HG03280 (cell line): ENCODE measurements around the gene CLDN6.
"Not testable (repeated sequence)": the region's sequence is repeated elsewhere in the genome, so short reads cannot be mapped to it uniquely, and the experiment has no call there.

Experiments used
- ATAC-seq: cut with Tn5 transposase; IDR thresholded peaks from one replicate; pipeline ENCODE4 v1.9.1; 2021; ENCODE audit warnings: mild to moderate bottlenecking, moderate library complexity; ENCODE audit not compliant: unreplicated experiment

The CLDN6 gene, protein sequence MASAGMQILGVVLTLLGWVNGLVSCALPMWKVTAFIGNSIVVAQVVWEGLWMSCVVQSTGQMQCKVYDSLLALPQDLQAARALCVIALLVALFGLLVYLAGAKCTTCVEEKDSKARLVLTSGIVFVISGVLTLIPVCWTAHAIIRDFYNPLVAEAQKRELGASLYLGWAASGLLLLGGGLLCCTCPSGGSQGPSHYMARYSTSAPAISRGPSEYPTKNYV

DNA sequence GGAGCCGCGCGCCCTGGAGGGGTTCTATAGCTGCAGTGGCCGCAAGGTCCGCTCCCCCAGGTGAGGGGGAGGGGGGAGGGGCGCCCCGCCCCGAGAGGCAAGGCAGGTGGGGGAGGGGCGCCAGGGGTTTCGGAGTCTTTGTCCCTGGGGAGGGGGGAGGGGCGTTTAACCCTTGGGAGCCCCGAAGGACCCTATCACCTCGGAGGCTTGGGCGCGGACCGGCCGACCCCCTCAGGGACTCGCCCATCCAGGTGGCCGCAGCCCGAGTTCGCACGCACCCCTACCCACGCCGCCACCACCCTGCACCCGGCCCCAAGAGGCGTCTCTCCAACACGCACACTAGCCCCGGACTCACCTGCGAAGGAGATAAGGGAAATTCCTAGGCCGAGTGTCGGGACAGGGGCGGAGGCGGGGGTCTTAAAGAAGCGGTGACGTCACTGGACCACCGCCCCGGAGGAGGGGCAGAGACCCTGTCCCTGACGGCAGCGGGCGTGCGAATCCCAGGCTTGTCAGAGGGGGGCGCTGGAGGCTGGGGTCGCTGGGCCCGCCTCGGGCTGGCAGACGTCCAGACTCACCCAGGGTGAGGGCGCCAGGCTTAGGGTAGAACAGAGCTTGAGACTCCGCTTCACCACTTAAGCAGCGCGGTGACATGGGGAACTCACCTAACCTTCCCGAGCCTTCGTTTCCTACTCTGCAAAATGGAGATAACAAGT lies at the start of gene CLDN6:
Gene CLDN6, minus strand, starts transcription at position 390 of the 713 bp plus-strand sequence. CDS start 2,162 bp downstream, outside the sequence.
- no peak for ATAC-seq

DNA sequence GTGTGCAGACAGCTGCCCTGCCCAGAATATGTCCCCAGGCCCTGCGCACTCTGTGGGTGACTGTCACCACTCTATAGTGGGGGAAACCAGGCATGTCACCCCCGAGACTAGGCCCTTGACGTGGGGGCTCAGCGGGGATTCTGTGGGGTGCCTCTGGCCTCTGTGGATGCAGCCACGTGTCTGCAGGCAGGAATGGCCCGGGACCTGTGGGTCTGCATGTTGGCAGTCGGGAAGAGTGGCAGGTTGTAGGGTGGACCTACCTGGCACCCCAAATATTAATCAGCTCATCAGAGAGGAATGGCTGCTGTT lies 48.4 kb upstream of the CLDN6 start:
- ATAC-seq: no peak

DNA sequence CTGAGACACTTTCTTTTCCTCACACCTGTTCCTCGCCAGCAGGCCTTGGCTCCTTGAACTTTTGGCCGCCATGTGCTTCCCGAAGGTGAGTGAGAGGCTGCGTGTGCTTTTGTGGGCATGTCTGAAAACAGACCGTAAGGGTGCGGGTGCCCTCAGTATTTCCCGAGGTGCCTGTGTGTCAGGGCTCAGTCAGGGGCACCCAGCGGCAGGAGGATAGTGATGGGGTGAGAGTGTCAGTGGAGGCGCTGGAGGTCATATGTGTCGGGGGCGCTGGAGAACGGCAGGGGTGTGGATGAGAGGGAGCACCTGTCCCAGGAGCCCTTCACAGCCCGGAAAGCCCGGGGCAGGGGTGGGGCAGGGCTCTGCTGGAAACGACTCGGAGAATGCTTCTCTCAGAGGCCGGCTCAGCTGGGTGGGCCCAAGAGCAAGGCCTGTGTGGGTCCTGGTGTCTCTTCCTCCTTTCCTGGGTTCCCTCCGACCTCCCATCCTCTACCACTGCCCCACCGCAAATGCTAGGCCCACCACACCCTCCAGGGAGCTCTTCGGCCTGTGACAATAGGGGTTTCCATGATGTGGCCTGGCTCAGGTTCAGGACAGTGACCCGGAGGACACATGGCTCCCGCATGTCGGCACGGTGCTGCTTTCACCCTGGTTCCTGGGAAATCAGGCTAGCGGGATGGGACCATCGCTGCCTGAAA lies 47.9 kb upstream of the CLDN6 start:
- ATAC-seq: no peak

DNA sequence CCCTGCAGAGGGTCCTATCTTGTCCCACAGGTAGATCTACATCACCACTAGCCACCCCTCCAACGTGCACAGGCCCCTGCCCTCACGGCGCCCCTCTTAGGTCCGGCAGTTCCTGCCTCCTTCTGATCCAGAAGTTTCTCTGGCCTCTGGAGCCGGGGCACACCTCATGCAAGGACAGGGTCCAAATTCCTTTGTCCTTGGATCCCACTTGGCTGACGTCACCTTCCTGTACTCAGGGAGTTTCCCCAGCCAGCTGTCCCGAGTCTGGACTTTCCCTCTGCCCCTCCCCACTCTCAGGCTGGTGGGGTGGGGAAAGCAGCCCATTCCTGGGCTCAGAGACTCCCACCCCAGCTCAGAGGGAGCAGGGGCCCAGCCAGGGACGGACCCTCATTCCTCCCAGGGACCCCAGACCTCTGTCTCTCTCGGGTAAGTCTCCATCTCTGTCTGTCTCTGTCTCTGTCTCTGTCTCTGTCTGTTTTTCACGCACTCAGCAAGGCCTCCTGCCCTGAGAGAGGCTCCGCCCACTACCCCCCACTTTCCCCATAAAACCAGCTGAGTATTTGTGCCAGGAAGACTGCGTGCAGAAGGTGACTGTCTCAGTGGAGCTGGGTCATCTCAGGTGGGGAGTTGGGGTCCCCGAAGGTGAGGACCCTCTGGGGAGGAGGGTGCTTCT lies 47.2 kb upstream of the CLDN6 start, which contains the start of gene IL32:
Gene IL32, plus strand, starts transcription at position 572 of the 673 bp plus-strand sequence. CDS start 172 bp downstream, outside the sequence.
- ATAC-seq: no peak

DNA sequence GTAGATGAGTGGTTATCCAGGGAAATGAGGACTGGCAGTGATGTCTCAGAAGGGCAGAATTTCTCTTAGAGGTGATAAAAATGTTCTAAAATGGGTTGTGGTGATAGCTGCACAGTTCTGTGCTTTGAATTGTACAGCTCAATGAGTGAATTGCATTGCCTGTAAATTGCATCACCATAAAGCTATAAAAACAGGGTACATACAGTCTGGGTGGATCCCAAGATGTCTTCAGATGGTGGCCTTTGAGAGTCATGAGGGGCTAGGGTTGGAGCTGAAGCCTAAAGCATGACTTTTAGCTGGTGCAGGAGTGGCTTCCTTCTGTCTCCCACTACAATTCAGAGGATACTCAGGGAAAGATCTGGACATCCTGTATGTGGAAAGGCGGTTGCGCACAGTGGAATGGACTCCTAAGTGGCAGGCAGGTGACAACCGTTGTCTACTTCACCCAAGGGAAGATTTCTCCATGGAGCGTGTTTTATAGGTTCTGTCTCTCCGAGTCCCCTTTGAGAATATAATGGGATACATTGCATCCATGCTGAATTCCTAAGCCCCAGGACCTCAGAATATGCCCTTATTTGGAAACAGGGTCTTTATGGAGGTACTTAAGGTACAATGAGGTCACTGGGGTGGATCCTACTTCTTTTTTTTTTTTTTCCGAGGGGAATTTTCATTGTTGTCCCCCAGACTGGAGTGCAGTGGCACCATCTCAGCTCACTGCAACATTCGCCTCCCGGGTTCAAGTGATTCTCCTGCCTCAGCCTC lies 45.8 kb upstream of the CLDN6 start:
- no peak for ATAC-seq

DNA sequence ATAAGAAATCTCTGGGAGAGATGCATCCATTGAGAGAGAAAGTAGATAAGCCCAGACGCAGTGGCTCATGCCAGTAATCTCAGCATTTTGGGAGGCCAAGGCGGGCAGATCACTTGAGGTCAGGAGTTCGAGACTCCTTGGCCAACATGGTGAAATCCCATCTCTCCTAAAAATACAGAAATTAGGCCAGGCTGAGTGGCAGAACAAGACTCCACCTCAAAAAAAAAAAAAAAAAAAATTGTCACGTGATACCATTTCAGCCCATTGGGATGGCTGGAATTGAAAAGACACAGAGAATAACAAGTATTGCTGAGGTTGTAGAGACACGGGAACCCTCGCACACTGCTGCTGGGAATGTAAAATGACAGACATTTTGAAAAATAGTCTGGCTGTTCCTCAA lies 44.6 kb upstream of the CLDN6 start:
- no peak for ATAC-seq

DNA sequence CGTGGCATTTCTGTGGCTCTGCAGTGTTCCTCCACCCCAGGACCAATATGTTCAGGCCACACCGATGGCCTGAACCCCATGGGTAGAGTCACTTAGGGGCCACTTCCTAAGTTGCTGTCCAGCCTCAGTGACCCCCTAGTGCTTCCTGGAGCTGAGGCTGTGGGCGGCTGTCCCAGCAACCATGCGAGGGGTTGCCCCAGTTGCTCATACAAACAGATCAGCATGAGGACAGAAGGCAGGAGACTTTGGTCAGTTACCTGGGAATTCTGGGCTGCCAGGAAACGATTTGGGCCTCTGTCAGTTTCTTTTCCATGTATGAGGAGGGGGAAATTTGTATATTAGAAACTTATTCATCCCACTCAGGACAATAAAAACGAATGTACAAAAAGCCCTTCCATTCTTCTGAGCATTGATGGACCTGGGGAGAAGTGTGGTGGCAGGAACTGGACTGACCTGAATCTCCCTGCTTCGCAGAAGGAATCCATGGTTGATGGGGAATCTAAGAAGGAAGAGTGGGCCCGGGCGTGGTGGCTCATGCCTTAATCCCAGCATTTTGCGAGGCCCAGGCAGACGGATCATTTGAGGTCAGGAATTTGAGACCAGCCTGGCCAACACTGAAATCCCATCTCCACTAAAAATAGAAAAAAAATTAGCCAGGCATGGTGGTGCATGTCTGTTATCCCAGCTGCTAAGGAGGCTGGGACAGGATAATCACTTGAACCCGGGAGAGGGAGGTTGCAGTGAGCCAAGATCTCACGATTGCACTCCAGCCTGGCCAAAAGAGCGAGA lies 42.5 kb upstream of the CLDN6 start:
- ATAC-seq: no peak

DNA sequence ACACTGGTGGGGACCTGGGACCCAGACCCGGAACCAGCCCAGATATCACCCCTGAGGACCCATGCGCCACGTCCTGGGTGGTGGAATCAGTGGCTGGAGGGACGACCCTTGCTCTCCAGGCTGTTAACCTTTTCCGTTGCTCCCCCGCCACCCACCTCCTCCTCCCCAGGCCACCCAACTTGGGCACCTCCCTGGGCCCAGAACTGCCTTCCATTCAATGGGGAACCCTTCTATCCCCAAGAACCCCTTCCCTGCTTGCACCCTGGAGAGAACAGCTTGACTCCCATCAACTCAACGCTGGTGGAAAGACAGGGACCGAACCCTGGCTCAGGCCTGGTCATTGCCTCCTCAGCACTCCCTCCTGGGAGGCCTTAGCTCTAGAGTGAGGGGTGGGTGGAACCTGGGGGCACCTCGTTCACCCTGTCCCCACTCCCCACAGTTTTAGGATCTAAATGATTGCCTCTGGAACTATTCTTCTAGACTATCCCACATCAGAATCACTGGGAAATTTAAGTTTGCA lies 41.8 kb upstream of the CLDN6 start:
- ATAC-seq: no peak

DNA sequence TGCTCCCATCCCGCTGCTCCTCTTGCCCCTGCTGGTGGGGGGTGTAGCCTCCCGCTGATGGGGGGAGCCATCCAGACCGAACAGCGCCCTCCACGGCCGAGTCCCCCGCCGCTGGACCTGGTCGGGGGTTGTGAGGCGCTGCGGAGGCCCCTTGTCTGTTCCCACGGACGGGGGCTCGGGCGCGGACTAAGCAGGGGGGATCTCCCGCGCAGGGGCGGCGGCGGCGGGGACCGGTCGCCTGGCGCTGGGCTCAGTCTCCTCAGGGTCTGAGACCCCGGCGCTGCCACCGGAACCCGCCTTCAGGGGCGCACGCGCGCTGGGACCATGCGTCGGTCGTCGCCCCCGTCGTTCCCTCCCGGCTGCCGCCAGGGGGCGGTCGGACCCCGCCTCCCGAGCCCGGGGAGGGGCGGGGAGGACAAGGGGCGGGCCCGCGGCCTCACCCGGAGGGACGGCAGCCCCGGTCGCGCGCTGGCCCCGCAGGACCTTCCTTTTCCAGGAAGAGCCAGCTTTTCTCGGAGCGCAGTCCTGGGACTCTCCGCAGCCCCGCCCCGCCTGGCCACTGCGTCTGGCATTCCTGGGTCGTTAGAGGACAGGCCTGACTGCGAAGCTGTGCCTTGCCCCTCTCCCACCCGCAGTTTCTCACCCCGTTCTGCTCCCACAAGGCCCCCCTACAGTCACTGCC lies 41.2 kb upstream of the CLDN6 start:
- peak; percentile 84 for ATAC-seq

DNA sequence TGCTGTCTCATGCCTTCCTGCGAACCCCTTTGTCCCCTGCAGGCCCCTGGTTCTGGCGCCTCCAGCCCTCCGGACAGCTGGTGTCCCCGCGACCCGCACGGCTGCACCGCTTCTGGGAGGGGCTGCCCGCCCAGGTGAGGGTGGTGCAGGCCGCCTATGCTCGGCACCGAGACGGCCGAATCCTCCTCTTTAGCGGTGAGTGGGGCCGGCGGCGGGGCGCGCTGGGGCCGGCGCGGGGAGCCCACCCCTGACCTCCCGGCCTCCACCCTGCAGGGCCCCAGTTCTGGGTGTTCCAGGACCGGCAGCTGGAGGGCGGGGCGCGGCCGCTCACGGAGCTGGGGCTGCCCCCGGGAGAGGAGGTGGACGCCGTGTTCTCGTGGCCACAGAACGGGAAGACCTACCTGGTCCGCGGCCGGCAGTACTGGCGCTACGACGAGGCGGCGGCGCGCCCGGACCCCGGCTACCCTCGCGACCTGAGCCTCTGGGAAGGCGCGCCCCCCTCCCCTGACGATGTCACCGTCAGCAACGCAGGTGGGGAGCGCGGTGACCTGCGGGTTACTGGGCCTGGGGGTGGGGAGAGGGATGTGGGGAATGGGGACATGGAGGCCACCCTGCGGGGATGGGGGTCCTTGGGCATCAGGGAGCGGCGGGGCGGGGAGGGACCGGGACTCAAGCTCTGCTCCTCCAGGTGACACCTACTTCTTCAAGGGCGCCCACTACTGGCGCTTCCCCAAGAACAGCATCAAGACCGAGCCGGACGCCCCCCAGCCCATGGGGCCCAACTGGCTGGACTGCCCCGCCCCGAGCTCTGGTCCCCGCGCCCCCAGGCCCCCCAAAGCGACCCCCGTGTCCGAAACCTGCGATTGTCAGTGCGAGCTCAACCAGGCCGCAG lies 40.4 kb upstream of the CLDN6 start:
- peak; percentile 20 for ATAC-seq

DNA sequence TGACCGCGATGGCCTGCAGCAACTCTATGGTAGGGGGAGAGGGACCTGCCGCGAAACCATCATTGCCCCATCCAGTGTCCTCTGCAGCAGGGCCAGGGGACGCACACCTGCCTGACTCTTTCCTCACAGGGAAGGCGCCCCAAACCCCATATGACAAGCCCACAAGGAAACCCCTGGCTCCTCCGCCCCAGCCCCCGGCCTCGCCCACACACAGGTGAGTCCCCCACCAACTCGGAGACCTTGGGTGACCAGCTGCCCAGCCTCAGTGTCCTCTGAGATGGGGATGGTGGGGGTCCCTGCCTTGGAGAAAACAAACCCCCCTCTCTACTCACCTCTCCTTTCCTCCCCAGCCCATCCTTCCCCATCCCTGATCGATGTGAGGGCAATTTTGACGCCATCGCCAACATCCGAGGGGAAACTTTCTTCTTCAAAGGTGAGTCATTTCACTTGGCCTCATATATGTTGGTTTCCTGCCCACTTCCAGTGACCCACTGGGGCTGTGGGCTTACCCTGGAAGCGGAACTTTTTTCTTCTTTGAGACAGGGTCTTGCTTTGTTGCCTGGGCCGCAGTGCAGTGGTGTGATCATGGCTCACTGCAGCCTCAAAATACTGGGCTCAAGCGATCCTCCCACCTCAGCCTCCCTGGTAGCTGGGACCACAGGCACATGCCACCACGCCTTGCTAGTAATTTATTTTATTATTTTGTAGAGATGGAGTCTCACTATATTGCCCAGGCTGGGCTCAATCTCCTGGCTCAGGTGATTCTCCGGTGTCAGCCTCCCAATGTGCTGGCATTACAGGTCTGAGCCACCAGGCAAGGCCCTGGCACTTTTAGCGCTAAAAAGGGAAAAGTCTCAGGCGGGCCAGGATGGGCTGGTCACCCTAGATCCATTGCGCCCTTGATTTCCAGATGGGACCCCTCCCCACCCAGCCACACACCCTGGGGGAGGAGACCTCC lies 39.5 kb upstream of the CLDN6 start:
- no peak for ATAC-seq

DNA sequence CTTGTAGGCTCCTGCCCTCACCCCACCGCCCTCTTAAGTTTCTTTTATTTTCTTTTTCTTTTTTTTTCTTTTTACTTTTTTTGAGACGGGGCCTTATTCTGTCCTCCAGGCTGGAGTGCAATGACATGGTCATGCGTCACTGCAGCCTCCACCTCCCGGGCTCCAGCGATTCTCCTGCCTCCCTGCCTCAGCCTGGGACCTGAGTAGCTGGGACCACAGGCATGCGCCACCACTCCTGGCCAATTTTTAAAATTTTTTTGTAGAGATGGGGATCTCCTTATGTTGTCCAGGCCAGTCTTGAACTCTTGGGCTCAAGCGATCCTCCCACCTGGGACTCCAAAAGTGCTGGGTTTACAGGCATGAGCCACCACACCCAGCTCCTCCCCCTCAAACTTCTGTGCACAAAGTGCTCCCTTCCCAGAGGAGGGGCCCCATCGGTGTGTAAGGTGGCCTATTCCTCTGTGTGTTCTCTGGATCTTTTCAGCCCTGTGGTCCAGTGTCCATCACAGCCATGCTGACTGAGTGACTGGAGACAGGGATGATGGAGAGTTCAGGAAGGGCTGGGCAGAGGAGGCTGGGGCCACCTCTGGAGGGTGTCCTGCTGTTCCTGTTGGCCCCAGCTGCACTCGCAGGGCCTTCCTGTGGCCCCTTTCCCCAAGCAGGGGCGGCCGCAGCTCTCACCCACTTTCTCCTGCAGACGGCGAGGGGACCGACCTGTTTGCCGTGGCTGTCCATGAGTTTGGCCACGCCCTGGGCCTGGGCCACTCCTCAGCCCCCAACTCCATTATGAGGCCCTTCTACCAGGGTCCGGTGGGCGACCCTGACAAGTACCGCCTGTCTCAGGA lies 38.6 kb upstream of the CLDN6 start:
- ATAC-seq: no peak

DNA sequence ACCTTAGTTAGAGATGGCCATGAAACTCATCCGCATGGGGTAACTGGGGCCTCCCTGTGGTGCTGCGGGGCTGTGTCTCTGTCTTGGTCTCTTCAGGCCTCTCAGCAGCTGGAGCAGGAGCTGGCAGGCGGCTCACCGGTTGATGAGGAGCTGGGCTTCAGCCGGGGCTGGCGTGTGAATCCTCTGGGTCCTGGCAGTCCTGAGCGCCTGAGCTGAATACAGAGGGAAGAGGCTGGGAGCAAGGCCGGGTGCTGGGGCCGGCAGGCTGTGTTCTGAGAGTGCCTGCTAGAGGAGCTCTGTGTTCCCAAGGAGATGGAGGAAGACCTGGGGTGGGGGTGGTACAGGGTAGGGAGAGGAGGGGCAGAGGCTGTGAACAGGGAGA lies 37.7 kb upstream of the CLDN6 start:
- not testable (repeated sequence) for ATAC-seq

DNA sequence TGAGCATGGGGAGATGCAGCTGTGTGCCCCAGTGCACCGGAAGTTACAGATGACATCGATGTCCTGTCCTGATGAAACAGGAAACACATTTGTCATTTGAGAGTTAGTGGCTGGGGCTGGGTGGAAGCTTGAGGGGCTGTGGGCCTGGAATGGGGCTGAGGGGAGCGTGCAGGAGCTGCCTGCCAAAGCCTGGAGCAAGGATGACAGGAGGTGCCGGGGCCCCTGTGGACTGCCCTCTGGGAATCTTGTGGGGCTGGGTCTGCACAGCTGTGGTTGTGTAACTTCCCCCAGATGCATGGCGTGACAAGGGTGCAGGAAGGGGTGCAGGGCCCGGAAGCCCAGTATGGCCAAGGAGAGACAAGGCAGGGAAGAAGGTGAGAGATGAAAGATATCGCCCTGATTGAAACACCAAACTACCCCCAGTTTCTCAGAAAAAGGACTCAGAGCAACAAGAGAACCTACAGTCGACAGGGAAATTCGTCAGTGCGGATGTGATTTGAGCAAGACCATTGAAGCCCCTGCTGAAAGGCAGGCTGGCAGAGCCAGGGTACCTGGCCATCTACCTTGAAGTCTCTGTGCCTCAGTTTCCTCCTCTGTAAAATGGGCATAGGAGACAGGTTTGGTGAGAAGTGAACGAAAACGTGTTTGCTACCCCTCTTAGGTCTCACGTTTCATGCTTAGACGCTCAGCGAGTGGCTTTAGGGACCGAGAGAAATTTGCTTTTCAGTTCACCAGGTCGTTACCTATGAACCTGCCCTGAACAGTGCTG lies 37.2 kb upstream of the CLDN6 start:
- ATAC-seq: no peak

DNA sequence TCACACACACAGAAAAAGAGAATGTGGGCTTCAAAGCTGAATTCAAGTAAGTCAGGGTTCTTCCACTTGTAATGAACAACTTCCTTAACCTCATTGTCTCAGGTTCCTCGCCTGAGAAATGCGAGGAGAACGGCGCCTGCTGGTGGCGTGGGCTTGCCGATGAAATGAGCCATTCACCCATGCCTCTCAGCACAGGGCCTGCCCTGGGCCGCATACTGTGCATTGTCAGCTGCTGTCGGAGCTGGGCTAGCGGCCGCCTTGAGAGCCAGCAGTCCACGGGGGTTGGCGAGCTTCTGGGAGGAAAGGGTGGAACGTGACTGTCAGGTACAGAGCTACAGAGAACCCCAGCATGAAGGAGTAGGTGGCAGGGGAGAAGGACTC lies 35.3 kb upstream of the CLDN6 start:
- ATAC-seq: not testable (repeated sequence)
